ENCODE measurements around the gene SETDB2. TPM values are rescaled to one million over a fixed set of nuclear protein-coding genes. Genes with fewer than 3 reads are reported as not detected.

Gene SETDB2
- total RNA-seq, 1 experiment from 2014 or later, result 2.7 TPM

DNA sequence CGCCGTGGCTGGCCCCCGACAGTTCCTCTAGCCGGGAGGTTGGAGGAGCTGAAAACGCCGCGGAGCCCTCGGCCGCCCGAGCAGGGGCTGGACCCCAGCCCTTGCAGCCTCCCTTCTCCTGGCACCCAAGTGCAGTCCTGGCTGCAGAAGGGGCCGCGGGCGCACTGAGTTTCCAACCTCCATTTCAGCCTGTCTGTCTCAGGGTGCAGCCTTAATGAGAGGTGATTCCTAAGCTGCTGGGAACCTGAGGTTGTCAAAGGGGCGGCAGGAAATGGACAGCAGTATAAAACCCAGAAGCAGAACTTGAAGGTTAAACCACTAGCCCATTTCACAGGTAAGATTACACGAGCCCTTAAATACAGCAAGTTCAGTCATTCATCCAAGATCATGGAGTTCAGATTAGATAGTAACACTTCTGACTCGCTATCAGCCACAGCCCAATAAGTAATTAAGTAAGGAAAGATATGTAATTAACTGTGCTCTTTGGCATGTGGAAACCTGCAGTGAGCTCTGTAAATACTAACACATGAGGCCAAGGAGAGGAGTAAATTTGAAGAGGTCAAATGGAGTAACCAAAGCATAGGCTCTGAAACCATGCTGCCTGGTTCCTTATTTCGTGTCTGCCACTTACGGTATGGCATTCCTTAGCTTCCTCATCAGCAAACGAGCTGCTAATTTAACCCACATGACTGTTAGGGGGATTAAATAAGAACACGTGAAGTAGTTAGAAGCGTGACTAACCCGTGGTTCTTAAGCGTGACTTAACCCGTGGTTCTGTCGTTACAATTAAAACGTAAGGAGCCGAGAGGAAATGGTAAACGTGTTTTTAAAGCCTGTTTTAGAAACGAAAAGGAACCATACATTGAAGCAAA, 686 bp downstream of the SETDB2 start:
- Histone ChIP-seq H3K36me3 (ENCODE audit: low read depth, low read length) (no peaks in the 10 kb centered on the region), H3F3A (ENCODE audit: low read length, unreplicated experiment) (no peaks in the 10 kb centered on the region), H2AFZ (ENCODE audit: low read length) (peak overlapping the region; percentile 96), H3K9me2 (replicated peaks; ENCODE audit: low read length) (no peaks in the 10 kb centered on the region), H3K4me2 (ENCODE audit: low read length) (peak overlapping the region; percentile 99), H3K79me2 (ENCODE audit: low read length) (peaks cover 42% of the 10 kb centered on the region), H3K27ac (ENCODE audit: low read length) (peak overlapping the region; percentile 79), H3K4me1 (ENCODE audit: insufficient read depth, low read length) (peaks cover 48% of the 10 kb centered on the region), H3K4me3 (ENCODE audit: low read length) (peak overlapping the region; percentile 80), H3K27me3 (ENCODE audit: low read length) (no peaks in the 10 kb centered on the region), H3K9me3 (ENCODE audit: low read length) (no peaks in the 10 kb centered on the region), H3K9ac (ENCODE audit: low read length) (peak overlapping the region; percentile 76), H4K20me1 (ENCODE audit: low read length) (no peaks in the 10 kb centered on the region)
- TSS peak; percentile 57 for BruUV-seq (replicated peaks)
- ChIA-PET POLR2A (ENCODE audit: unreplicated experiment) (interaction anchor here (0.5 to 0.6 kb wide), 2 partner anchors 8 to 69 kb away, joined by 3 to 6 read pairs; no protein-coding TSS in a partner anchor), CTCF (interaction anchor here (0.6 to 0.7 kb wide), 2 partner anchors 46 to 123 kb away, joined by 3 to 5 read pairs; no protein-coding TSS in a partner anchor)
- TF ChIP-seq EZH2 (IDR thresholded peaks at IDR 0.05; ENCODE audit: low read length, unreplicated experiment) (no peak), EZH2phosphoT487 (IDR thresholded peaks at IDR 0.05; ENCODE audit: borderline replicate concordance, low read length) (no peak), CTCF (conservative IDR thresholded peaks at IDR 0.05; ENCODE audit: low read depth, low read length) (no peak)
- DNase-seq (peak; percentile 38), ATAC-seq (peak; percentile 25)
- intact Hi-C loops (cut with micrococcal nuclease), result loop anchor here (1.0 to 5.0 kb wide), 3 partner anchors 50 to 163 kb away; partner anchors contain the start of gene PHF11

DNA sequence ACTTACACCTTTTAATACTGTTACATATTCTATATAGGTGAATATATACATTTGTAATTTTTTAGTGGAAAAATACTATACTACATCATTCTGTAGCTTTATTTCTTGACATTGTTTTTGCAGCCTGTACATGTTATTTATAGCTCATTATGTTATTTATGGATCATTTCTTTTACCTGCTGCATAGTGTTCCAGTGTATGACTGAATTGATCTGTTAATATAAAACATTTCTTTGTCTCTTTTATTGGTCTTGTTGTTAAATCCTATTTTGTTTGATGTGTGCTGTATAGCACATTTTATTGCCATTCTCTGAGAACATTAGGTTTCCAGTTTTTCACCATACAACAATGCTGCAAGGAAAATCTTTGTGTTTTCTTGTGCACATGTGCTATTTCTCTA, 2.4 kb downstream of the SETDB2 start:
- H3F3A ChIP-seq (ENCODE audit: low read length, unreplicated experiment), result no peaks in the 10 kb centered on the region
- CTCF ChIA-PET, result no interaction called here
- 0 out of 2 replicates have a peak overlapping the region, but pooled peaks have one; percentile 18 for H3K9ac ChIP-seq (ENCODE audit: low read length)
- H3K27ac ChIP-seq (ENCODE audit: low read length), result no peak overlapping the region
- H3K4me2 ChIP-seq (ENCODE audit: low read length), result peak overlapping the region; percentile 99
- no TSS peak for BruUV-seq (replicated peaks)
- no peak for ATAC-seq
- no peak for DNase-seq
- H3K27me3 ChIP-seq (ENCODE audit: low read length), result no peaks in the 10 kb centered on the region
- intact Hi-C loops (cut with micrococcal nuclease), result loop anchor here (5.0 kb wide), 1 partner anchor 136 kb away; no protein-coding TSS in a partner anchor
- H3K4me3 ChIP-seq (ENCODE audit: low read length), result peak overlapping the region; percentile 80
- H3K9me3 ChIP-seq (ENCODE audit: low read length), result no peaks in the 10 kb centered on the region
- POLR2A ChIA-PET (ENCODE audit: unreplicated experiment), result interaction anchor here (0.6 kb wide), 1 partner anchor 49 kb away, joined by 8 read pairs; the partner anchor contains the start of gene PHF11
- no peaks in the 10 kb centered on the region for H3K9me2 ChIP-seq (replicated peaks; ENCODE audit: low read length)
- TF ChIP-seq EZH2phosphoT487 (IDR thresholded peaks at IDR 0.05; ENCODE audit: borderline replicate concordance, low read length) (no peak), EZH2 (IDR thresholded peaks at IDR 0.05; ENCODE audit: low read length, unreplicated experiment) (no peak), CTCF (conservative IDR thresholded peaks at IDR 0.05; ENCODE audit: low read depth, low read length) (no peak)
- no peaks in the 10 kb centered on the region for H4K20me1 ChIP-seq (ENCODE audit: low read length)
- no peak overlapping the region for H2AFZ ChIP-seq (ENCODE audit: low read length)
- H3K4me1 ChIP-seq (ENCODE audit: insufficient read depth, low read length), result peaks cover 46% of the 10 kb centered on the region
- no peaks in the 10 kb centered on the region for H3K36me3 ChIP-seq (ENCODE audit: low read depth, low read length)
- peaks cover 48% of the 10 kb centered on the region for H3K79me2 ChIP-seq (ENCODE audit: low read length)

All from PC-3 (cell line).